Mucosa of rectum (tissue), 2 donors: Measurements from ENCODE around the gene SLFN5.
"Not testable (repeated sequence)": the region's sequence is repeated elsewhere in the genome, so short reads cannot be mapped to it uniquely, and the experiment has no call there.

ENCODE experiments used
- H3K27ac ChIP-seq, 2 donors: one replicate each; pipeline ENCODE4 v1.7.0; 2013; ENCODE audit warnings: inconsistent platforms in 2 of 2, low read depth in 2 of 2, low read length in 2 of 2
- H3K27me3 ChIP-seq, 2 donors: one replicate each; pipeline ENCODE4 v1.7.0; 2013; ENCODE audit warnings: low read length in 2 of 2; ENCODE audit not compliant: control insufficient read depth in 2 of 2, insufficient read depth in 2 of 2
- H3K36me3 ChIP-seq, 2 donors: one replicate each; pipeline ENCODE4 v1.7.0; 2013; ENCODE audit warnings: low read length in 2 of 2; ENCODE audit not compliant: control insufficient read depth in 2 of 2, insufficient read depth in 2 of 2
- H3K4me1 ChIP-seq, 2 donors: one replicate each; pipeline ENCODE4 v1.7.0; 2013; ENCODE audit warnings: low read length in 2 of 2, mild to moderate bottlenecking in 1 of 2; ENCODE audit not compliant: control insufficient read depth in 2 of 2, insufficient read depth in 2 of 2
- H3K4me3 ChIP-seq, 2 donors: one replicate each; pipeline ENCODE4 v1.7.0; 2013; ENCODE audit warnings: low read length in 2 of 2
- H3K9ac ChIP-seq, 2 donors: one replicate each; pipeline ENCODE4 v1.7.0; 2013; ENCODE audit warnings: low read length in 2 of 2, low read depth in 1 of 2, mild to moderate bottlenecking in 1 of 2
- H3K9me3 ChIP-seq, 2 donors: one replicate each; pipeline ENCODE4 v1.7.0; 2013; ENCODE audit warnings: low read length in 2 of 2; ENCODE audit not compliant: control insufficient read depth in 2 of 2
- donor health status: healthy.
- donor health status: Normal muscosa, but diverticular disease.

Gene SLFN5

GRCh38 chr17:35309345-35309744 is 66.5 kb downstream of the SLFN5 start:
- H3K9me3 ChIP-seq, H3K27me3 ChIP-seq, H3K9ac ChIP-seq, H3K4me3 ChIP-seq, H3K27ac ChIP-seq, H3K36me3 ChIP-seq, H3K4me1 ChIP-seq: not testable (repeated sequence)

GRCh38 chr17:35312346-35312745 is 69.5 kb downstream of the SLFN5 start:
- H3K36me3 ChIP-seq: no peaks in the 10 kb centered on the region
- H3K4me1 ChIP-seq: peaks cover 6 to 10% of the 10 kb centered on the region in 2 donors
- H3K9ac ChIP-seq: peak overlapping the region in 1 of 2 donors; percentile 81
- no peaks in the 10 kb centered on the region for H3K27me3 ChIP-seq
- H3K9me3 ChIP-seq: no peaks in the 10 kb centered on the region
- no peak overlapping the region for H3K27ac ChIP-seq
- H3K4me3 ChIP-seq: no peak overlapping the region

- H3K27me3 ChIP-seq: no peaks in the 10 kb centered on the region
- peaks cover 6 to 10% of the 10 kb centered on the region in 2 donors for H3K4me1 ChIP-seq
- no peaks in the 10 kb centered on the region for H3K36me3 ChIP-seq
- no peaks in the 10 kb centered on the region for H3K9me3 ChIP-seq
- peak overlapping the region; percentile 50 to 70 for H3K27ac ChIP-seq
- peak overlapping the region; percentile 44 to 81 for H3K9ac ChIP-seq
- H3K4me3 ChIP-seq: peak overlapping the region; percentile 33 to 69
These were observed 70.2 kb downstream of the SLFN5 start for GRCh38 chr17:35312790-35313711.

- H3K4me3 ChIP-seq: peak overlapping the region; percentile 33 to 69
- no peaks in the 10 kb centered on the region for H3K27me3 ChIP-seq
- no peaks in the 10 kb centered on the region for H3K36me3 ChIP-seq
- no peaks in the 10 kb centered on the region for H3K9me3 ChIP-seq
- H3K4me1 ChIP-seq: peaks cover 6 to 10% of the 10 kb centered on the region in 2 donors
- peak overlapping the region in 1 of 2 donors; percentile 70 for H3K27ac ChIP-seq
- H3K9ac ChIP-seq: no peak overlapping the region
These were observed 71.1 kb downstream of the SLFN5 start for GRCh38 chr17:35313875-35314409.

- no peak overlapping the region for H3K27ac ChIP-seq
- peaks cover 6 to 10% of the 10 kb centered on the region in 2 donors for H3K4me1 ChIP-seq
- no peaks in the 10 kb centered on the region for H3K36me3 ChIP-seq
- H3K9me3 ChIP-seq: no peaks in the 10 kb centered on the region
- H3K4me3 ChIP-seq: no peak overlapping the region
- H3K27me3 ChIP-seq: no peaks in the 10 kb centered on the region
- H3K9ac ChIP-seq: no peak overlapping the region
These were observed 71.7 kb downstream of the SLFN5 start for GRCh38 chr17:35314415-35315216.

- no peak overlapping the region for H3K4me3 ChIP-seq
- H3K36me3 ChIP-seq: no peaks in the 10 kb centered on the region
- no peak overlapping the region for H3K27ac ChIP-seq
- no peaks in the 10 kb centered on the region for H3K27me3 ChIP-seq
- no peaks in the 10 kb centered on the region for H3K9me3 ChIP-seq
- H3K9ac ChIP-seq: no peak overlapping the region
- H3K4me1 ChIP-seq: peaks cover 6 to 10% of the 10 kb centered on the region in 2 donors
These were observed 72.4 kb downstream of the SLFN5 start for GRCh38 chr17:35315283-35315682.

- Histone ChIP-seq H3K4me1 (peaks cover 6 to 10% of the 10 kb centered on the region in 2 donors), H3K9ac (no peak overlapping the region)
These were observed 73.1 kb downstream of the SLFN5 start for GRCh38 chr17:35315971-35316370.

GRCh38 chr17:35322749-35323148 is 79.9 kb downstream of the SLFN5 start:
- no peak overlapping the region for H3K9ac ChIP-seq
- no peak overlapping the region for H3K4me3 ChIP-seq
- H3K27me3 ChIP-seq: no peaks in the 10 kb centered on the region
- no peak overlapping the region for H3K27ac ChIP-seq
- no peaks in the 10 kb centered on the region for H3K36me3 ChIP-seq
- H3K9me3 ChIP-seq: no peaks in the 10 kb centered on the region
- H3K4me1 ChIP-seq: no peaks in the 10 kb centered on the region

More at GRCh38 chr17:35315971-35316370, 73.1 kb downstream of the SLFN5 start:
- H3K4me3 ChIP-seq: no peak overlapping the region
- H3K36me3 ChIP-seq: no peaks in the 10 kb centered on the region
- no peaks in the 10 kb centered on the region for H3K9me3 ChIP-seq
- no peak overlapping the region for H3K27ac ChIP-seq
- H3K27me3 ChIP-seq: no peaks in the 10 kb centered on the region
